HG03066 (cell line): ENCODE data around the gene DNAJB14.

ENCODE experiments used
- ATAC-seq: cut with Tn5 transposase; IDR thresholded peaks from one replicate; pipeline ENCODE4 v1.9.1; 2021; ENCODE audit warnings: low read depth; ENCODE audit not compliant: unreplicated experiment

The DNAJB14 gene

DNA sequence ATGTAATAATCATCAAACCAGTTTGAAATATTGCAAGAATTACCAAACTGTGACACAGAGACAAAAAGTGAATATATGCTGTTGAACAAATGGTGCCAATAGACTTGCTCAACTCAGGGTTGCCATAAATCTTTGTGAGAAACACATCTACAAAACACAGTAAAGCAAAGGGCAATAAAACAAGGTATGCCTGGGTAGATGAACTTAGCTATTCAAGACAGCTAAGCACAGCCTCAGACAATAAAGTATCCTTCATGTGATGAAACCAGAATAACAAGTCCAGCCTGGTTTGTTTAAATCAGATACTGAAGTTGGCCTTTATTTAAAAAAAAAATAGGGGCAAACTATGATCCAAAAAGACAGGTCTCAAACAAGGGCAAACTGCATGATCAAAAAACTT, 71.3 kb downstream of the DNAJB14 start:
- ATAC-seq, result no peak

DNA sequence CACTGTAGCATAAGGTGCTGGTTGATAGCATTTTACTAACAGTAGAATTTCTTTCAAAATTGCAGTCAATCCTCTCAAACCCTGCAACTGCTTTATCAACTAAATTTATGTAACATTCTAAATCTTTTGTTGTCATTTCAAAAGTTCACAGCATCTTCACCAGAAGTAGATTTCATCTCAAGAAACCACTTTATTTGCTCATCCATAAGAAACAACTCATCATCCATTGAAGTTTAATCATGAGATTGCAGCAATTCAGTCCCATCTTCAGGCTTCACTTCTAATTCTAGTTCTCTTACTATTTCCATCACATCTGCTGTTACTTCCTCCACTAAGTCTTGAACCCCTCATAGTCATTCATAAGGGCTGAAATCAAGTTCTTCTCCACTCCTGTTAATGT, 73.8 kb downstream of the DNAJB14 start:
- no peak for ATAC-seq

DNA sequence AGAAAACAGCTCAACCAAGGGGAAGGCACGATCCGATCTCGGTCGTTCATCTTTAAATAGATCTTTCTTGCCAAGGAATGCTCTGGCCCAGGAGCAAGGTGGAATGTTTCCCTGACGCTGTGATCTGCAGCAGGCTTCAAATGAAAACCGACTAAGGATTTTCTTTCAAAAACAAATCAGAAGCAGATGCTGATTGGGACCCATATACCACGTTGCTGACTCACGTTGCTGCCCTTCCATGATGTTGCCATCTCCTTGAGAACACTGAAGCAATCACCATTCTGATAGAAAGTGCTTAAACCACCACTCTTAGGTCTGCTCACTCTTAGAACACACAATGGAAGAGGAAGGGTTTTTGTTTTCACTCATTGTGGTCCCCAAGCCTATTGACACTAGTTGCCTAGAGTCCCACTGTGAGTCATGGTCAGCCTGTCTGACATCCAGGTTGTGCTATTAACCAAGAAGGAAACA, 78.3 kb downstream of the DNAJB14 start:
- no peak for ATAC-seq

DNA sequence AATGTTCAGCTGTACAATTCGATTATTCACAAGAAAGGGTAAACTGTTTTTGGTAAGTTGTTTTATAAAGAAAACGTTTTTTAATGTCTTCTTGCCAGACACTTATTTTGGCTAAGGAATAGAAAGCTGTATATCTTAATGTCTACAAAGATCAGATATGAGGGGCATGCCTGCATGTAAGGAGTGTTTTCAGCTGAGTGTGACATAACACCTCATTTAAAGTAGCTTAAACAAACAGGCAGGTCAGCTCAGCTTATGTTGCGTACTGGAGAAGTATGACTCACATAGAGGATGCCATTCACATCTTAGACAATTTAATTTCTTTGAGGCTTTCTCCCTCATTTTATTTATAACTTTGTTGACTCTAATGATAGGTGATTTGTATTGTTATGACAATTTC, 82.6 kb downstream of the DNAJB14 start:
- ATAC-seq, result no peak

DNA sequence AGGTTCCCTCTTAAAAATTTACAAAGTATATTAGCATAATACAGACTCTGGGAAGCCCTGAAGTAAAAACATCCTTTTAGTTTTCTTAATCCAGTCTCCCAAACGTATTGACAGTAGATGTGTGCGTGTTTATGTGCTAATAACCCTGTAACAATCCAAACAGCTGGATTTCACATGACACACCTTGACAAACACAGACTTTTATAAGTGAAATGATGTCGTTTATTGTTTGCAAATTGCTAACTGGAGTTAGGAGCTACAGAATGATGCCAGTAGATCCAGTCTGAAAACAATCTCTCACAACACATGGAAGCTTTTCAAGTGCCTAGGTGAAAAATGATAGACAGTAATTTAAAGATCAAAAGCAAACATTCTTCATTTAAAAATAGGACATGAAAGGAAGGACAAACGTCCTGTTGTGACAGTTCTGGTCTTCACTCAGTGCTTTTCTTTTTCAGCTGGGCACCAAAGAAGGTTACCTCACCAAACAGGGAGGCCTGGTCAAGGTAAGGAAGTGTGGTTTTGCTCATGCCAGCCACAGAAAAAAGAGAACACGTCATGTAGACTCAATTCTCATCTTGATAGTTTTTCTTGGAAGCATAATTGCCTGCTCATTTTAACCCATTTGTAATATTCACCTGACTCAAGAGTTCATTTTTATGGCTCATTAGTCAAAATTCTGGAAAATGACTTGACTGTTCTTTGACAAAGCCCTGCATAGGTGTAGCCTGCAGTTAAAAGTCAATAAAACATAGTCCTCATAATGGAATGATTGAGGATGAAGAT, 85.1 kb downstream of the DNAJB14 start:
- no peak for ATAC-seq

DNA sequence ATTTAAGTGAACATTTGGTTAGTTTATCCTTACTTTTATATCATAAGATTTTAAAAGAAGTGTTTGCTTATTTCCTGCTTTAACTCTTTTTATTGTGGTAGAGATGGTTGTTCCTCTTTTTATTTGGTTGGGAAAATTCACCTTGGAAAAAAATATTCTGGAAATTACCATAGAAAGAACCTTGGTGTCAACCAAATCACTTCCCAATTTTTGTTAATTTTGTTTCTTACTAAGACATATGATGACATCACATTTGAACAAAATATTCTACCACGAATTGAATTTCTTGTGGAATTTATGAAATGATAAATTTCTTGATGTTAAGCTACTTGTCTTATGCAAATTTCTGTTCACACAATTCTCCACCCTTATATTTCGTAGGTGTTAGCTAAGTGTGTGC, 85.9 kb downstream of the DNAJB14 start:
- ATAC-seq, result no peak

DNA sequence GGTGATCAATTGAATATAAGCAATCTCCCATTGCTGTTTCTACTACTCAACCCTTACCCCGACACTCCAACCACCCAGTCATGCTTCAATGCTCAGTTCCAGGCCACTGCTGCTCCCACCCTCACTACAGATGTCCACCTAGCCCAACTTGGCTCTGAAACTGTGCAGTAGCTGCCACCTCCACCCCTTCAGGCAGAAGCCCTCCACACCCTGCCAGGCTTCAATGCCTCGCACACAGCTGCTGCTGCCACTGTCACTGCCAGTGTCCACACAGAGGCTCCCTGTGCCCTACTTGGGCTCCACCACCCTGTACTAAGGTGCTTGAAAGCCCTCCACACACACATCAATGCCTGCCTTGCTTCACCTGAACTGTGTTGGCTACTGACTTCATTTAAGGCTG, 86.8 kb downstream of the DNAJB14 start:
- ATAC-seq, result no peak

DNA sequence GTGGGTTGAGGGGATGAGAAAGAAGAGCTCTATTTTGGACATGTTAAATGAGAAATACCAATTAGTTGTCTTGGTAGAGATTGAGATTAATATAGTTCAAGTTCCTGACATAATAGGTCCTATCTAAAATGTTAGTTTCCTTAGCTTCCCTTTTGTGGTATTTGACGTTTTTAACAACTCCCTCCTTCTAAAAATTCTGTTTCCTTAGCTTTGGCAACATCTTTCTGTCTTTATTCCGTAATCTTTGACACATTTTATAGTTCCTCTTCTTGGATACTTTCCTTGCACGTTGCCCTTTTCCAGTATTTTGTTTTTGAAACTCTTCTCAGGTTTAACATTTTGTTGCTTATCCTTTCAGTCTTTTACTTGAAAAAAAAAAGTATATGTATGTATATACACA, 89.1 kb downstream of the DNAJB14 start:
- ATAC-seq, result no peak

DNA sequence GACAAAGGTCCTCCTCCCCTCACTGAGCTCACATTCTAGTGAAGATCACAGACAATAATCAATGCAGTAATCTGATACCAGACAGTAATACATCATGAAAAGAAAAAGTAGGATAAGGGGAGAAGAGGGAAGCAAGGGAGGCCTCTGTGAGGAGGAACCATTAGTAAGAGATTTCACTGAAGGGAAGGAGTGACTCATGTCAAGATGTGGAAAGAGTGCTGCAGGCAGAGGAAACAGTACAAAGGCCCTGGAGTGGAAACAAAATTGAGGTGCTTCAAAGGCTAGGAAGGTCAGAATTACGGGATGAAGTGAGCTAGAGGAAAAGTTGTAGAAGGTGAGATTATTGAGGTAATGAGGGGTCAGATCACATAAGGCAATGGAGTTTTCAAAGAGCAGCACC, 90.3 kb downstream of the DNAJB14 start:
- no peak for ATAC-seq

DNA sequence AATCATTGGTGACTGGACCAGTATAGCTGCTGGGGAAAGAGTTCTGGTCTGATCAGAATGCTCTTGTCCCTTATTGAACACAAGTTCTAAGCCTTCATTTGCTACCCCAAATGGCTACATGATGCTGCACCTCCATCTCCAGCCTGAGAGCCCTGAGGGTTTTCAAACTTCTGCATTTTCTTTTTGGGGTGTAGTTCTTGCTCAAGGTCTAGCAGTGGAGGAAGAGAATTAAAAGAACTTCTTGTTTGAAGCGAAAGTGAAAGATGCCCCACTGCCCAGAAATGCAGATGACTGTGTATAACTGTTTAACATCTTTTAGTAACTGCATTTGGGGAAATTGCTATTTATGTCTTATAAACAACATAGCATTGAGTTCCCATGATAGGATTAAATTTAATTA, 90.7 kb downstream of the DNAJB14 start:
- peak; percentile 48 for ATAC-seq

DNA sequence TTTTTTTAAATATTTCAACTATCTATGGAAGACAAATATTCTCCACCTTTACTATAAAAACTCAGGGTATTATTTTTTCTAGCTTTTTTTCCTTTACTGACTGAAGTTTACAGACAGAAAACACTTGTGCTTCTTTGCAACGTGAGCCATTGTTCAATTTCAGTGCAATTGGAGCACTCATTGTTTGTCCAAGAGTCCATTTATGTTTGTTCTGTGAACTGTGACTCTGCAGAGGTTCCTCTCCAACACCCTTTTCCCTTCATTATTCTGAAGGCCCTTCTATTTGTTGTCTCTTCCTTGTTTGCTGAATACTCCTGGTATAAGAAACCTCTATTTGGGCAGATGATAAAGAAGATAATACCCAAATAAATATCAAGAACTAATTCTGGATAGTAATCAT, 92.4 kb downstream of the DNAJB14 start:
- ATAC-seq, result no peak

DNA sequence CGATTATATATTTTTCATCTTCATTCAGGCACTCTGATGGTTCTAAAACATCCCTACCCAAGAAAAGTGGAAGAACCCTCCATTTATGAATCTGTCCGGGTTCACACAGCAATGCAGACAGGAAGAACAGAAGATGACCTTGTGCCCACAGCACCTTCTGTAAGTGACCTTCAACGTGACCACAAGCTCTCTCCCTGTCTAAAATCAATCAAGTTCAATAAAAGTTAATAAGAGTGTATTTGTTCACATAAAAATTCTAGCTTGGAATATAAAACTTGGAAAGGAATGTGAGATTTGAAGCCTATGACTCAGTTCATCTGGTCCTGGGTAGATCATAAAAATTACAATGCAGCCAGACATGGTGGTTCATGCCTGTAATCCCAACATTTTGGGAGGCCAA, 93.2 kb downstream of the DNAJB14 start:
- no peak for ATAC-seq

DNA sequence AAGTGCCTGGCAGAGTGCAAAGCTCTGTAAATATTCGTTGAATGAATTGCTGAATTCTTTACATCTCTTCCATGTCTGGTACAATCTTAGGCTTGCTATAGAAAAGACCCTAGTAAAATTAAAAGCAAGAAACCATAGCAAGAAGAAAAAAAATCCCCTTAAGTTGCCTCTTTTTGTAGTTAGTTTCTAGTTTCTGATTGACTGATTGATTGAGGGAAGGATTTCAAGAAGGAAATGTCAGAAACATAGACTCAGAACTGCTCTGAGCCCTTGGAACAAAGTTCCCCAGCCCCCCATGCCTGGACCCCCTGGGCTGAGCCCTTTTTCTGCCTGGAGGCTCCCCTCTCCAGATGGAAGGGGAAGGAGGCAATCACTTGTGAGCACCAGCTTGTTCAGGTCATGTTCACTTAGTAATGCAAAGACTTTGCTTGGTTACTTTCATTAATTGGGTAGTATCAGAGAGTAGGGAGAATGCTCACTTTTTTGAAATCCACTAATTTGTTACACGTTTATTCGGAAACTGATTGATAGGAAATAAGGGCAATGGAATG, 94.1 kb downstream of the DNAJB14 start:
- no peak for ATAC-seq

DNA sequence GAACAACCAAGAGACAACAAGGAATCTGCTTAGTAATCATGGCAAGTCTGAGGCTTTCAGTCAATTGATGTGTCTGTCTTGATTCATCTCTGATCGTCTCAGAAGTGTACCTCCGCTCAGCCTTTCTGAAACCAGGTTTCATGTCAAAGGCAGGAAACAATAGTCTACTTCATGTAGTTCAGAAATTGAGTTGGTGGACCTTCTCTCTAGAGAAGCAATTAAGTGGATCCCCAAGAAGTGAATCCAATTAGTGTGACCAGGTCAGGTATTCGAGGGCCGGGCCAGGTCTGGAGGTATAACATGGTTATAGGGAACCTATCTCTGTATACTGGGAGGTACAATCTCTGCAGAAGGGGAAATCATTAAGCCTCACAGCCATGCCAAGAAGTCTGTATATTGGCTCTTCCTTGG, 97.8 kb downstream of the DNAJB14 start:
- peak; percentile 39 for ATAC-seq

DNA sequence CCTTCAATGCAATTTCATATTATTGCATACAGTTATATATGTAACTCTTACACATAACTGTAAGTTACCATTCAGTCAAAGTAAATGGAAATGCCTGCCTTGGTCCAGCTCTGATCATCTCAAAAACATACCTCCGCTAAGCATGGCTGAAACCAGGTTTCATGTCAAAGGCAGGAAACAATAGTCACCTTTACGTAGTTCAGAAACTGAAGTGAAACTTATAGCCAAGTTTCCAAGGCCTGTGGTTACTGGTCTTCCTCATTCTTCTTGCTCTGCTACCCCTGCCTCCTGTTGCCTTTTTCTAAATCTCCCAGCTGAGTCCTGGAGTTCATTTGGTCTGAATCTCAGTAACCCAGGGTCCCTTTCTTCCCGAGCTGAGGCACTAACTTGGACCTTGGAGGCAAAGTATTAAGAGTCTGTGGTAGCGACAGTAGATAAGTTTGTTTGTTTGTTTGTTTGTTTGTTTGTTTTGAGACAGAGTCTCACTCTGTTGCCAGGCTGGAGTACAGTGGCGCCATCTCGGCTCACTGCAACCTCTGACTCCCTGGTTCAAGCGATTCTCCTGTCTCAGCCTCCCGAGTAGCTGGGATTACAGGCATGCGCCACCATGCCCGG, 98.9 kb downstream of the DNAJB14 start:
- peak; percentile 66 for ATAC-seq

DNA sequence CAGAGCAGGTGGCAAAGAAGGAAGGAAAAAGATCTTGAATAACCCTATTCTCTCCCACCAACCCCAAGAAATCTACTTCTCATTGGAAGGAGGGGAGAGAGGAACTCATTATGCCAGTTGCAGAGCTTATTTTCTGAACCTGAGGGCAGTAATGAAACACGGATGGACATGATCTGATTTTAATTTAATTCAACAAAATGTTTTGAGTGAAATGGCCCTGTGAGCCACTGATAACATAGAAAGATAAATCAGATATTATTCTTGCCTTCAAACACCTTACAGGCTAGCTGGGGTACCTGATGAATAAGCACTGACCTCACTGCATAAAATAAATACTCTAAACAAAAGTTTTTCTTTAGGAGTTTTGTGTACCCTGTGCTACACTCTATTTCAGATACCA, 99.5 kb downstream of the DNAJB14 start:
- no peak for ATAC-seq
